GM18520 (cell line): ENCODE measurements around the gene MCU.

Experiments
- ATAC-seq: cut with Tn5 transposase; IDR thresholded peaks from one replicate; pipeline ENCODE4 v1.9.1; 2021; ENCODE audit not compliant: unreplicated experiment

Gene MCU

GRCh38 chr10:72834183-72834825 is 142.4 kb downstream of the MCU start:
- ATAC-seq, result no peak

- ATAC-seq, result no peak
Measured at GRCh38 chr10:72840319-72840718, 148.4 kb downstream of the MCU start.

DNA sequence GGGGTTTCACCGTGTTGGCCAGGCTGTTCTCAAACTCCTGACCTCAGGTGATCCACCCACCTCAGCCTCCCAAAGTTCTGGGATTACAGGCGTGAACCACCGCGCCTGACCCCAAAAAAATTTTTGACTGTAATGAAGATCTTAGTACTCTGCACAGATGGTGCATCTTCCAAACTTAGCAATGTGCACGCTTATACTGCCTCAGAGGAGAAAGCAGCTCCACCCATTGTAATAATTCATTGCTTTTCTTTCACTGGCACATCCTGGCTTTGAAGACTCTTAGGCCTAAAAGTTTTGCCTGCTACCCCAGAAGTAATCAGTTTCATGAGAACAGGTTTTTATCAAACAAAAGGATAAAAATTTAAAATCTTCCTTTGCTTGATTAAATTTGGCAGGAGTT is 149.5 kb downstream of the MCU start:
- ATAC-seq, result no peak

- no peak for ATAC-seq
Measured at GRCh38 chr10:72842164-72842563, 150.2 kb downstream of the MCU start.

DNA sequence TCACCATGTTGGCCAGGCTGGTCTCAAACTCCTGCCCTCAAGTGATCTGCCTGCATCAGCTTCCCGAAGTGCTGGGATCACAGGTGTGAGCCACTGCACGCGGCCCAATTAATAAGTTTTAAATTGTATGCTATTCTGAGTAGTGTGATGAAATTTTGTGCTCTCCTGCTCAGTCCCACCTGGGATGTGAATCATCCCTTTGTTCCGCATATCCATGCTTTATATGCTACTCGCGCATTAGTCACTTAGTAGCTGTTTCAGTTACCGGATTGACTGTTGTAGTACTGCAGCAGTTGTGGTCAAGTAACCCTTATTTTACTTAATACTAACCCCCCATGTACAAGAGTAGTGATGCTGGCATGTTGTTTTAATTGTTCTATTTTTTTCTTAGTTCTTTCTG is 154.3 kb downstream of the MCU start:
- no peak for ATAC-seq

- no peak for ATAC-seq
Measured at GRCh38 chr10:72847681-72848080, 155.7 kb downstream of the MCU start.

- ATAC-seq, result no peak
Measured at GRCh38 chr10:72850861-72851260, 158.9 kb downstream of the MCU start.

DNA sequence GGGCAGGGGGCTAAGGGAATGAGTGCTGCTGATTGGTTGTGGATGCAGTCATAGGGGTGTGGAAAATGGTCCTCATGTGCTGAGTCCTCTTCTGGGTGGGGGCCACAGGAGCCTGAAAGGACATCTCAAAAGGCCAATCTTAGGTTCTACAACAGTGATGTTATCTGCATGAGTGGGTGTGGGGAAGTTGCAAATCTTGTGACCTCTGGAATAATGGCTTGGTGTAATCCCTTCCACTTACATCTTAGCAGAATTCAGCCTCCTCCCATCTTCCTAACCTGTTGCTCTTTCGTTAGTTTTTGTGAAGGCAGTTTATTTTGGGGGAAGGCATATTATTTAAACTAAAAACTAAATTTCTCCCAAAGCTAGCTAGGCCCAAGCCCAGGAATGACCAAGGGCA is 159.6 kb downstream of the MCU start:
- no peak for ATAC-seq

DNA sequence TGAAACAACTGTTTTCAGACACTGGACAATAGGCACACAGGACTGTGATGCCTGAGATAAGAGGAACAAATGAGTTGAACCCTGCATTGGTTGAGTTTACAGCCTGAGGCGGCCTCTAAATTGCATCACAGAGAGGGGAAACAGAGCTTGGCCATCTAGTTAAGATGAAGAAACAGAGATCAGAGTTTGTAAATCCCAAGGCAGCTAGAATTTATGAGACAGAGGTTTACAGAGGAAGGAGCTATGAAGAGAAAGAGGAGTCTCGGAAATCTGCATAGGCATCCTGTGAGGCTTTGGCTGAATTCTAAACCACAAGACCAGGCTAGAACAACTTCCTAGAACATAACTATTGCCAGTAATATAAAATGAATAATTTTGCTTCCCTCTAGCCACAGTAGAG is 160.6 kb downstream of the MCU start:
- ATAC-seq, result no peak

DNA sequence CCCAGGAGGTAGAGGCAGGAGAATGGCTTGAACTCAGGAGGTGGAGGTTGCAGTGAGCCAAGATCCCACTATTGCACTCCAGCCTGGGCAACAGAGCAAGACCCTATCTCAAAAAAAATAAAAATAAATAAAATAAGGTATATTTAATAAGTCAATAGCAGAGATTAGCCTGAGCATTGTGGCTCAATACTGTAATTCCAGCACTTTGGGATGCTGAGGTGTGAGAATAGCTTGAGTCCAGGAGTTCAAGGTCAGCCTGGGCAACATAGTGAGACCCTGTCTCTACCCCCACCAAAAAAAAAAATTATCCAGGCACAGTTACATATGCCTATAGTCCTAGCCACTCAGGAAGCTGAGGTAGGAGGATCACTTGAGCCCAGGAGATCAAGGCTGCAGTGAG is 163.2 kb downstream of the MCU start:
- no peak for ATAC-seq

DNA sequence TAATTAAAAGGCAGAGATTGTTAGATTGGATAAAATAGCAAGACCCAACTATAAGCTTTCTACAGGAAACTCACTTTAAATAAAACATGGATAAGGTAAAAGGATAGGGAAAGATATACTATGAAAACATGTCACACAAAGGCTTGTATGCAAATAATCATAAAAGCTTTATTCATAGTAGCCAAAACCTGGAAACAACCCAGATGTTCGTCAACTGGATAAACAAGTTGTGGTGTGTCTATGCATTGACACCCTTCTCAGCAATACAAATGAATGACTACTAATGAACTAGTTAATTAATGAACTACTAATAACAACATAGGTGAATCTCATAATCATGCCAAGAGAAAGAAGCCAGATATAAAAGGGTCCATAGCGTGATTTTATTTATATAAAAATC is 163.8 kb downstream of the MCU start:
- ATAC-seq, result no peak

DNA sequence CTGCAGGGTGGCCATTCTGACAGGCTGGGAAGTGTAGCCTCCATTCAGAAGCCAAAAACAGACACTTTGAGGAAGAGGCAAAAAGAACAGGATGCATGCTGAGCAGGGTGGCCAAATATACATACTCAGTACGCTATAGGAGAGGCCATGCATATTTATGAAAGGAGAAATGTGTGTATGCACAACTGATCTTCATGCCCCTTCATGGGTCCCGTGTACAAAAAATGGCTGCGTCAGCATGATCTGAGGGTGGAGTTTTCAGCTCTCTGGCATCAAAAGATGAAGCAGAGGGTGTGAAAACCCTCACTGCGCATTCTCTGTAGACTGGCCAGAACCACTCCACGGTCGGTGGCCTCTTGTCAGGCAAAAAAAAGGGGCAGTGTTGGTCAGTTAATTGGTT is 166.1 kb downstream of the MCU start:
- no peak for ATAC-seq

GRCh38 chr10:72862957-72863356 is 171.0 kb downstream of the MCU start:
- ATAC-seq, result no peak

GRCh38 chr10:72875250-72876055 is 183.5 kb downstream of the MCU start:
- no peak for ATAC-seq

- ATAC-seq, result no peak
Measured at GRCh38 chr10:72879245-72879644, 187.3 kb downstream of the MCU start.

GRCh38 chr10:72881291-72881690 is 189.3 kb downstream of the MCU start:
- ATAC-seq, result no peak

DNA sequence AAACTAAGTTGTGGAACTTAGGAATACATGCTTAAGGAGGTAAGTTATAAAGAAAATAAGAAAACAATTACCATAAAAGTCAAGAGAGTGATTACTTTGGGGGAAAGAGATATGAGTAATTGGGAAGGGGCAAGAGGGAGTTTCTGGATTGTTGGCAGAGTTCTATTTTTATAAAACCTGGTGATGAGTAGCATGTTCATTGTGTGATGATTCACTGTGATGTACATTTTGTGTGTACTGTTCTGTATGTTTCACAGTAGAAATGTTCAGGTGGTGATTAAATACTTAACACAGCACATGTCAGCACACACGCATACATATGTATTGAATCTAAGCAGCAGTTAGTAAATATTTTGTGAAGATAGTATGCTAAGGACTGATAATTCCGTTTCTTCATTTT is 191.9 kb downstream of the MCU start:
- no peak for ATAC-seq

- no peak for ATAC-seq
Measured at GRCh38 chr10:72885953-72886352, 194.0 kb downstream of the MCU start.

- no peak for ATAC-seq
Measured at GRCh38 chr10:72886621-72887020, 194.7 kb downstream of the MCU start.

- no peak for ATAC-seq
Measured at GRCh38 chr10:72887043-72887442, 195.1 kb downstream of the MCU start.

DNA sequence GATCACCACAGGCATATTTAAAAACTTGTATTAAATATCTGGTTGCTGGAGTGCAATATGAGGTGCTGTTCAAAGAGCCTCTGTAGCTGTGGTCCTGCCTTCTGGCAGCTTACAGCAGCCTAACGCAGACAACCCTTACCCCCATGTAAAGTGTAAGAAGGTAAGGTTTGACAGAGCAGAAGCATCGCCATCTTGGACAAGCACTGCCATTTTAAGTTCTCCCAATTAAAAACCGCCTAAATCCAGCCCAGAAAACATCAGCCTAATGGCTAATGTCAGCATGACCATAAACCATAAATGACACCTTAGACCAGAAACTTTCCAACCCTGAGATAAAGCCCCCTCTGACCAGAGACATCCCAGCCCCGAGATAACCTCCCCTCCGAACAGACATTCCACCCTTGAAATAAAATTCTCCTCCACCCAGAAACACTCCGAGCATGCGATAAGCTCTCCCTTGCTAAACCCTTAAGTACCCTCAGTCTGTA is 196.3 kb downstream of the MCU start:
- ATAC-seq, result no peak

- ATAC-seq, result no peak
Measured at GRCh38 chr10:72889391-72889831, 197.5 kb downstream of the MCU start.
